ENCODE results near the gene SPPL3.

SPPL3 gene

DNA sequence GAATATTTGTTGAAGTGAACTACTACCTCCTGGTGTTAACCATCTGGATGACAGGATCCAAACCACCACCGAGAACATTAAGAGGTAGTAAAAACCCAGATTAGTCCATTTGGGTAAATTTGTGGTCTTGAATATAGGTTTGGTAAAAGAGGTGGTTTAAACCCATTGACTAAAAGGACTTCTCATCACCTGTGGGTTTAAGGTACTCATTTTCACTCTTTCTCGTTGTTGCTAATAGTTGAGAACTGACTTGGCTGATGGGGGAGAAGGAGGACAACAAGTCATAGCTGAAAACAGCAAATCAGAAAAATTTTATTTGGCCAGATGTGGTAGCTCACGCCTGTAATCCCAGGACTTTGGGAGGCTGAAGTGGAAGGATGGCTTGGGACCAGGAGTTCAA is 119.4 kb downstream of the SPPL3 start:
- no peak for DNase-seq
- no peak overlapping the region for H3K4me2 ChIP-seq (ENCODE audit: low read length)

DNA sequence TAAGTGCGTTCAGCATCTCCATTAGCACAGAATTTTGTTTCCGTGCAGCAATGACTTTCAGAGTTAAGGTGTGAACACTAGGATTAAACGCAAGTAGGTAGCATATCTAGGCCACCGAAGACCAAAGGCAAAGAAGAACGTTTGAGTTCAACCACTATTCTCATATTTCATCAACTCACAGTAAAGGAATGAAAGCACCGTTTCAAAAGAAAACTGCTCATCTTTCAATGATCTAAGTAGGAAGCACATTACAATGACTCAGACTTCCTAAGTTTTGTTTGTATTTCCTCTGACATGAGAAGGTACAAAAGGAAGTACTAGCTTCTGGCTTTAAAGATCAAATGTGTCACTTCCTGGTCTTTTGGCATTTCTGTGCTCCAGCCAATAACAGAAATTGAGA is 121.0 kb downstream of the SPPL3 start:
- Histone ChIP-seq H3K4me3 (ENCODE audit: low read length) (no peak overlapping the region), H3K56ac (ENCODE audit: low read length) (no peak overlapping the region), H3K79me2 (ENCODE audit: control insufficient read depth, insufficient read depth, low read length) (no peaks in the 10 kb centered on the region), H2BK15ac (replicated peaks; ENCODE audit: low read depth) (no peak overlapping the region), H2BK5ac (ENCODE audit: low read length) (no peak overlapping the region), H3K36me3 (ENCODE audit: control insufficient read depth, insufficient read depth, low read length) (no peaks in the 10 kb centered on the region), H3K18ac (ENCODE audit: low read length) (no peak overlapping the region), H4K8ac (ENCODE audit: low read depth, low read length) (no peak overlapping the region), H3K27me3 (ENCODE audit: insufficient read depth, low read length, poor library complexity) (no peaks in the 10 kb centered on the region), H3K79me1 (ENCODE audit: low read length) (no peaks in the 10 kb centered on the region), H2AK5ac (ENCODE audit: low read length) (no peak overlapping the region), H3K4ac (ENCODE audit: low read depth, low read length) (no peak overlapping the region), H3K4me2 (ENCODE audit: low read length) (no peak overlapping the region), H3K9ac (ENCODE audit: low read length) (no peak overlapping the region), H3K4me1 (ENCODE audit: control insufficient read depth, low read depth, low read length) (no peaks in the 10 kb centered on the region), H3K27ac (ENCODE audit: low read depth, low read length) (no peak overlapping the region), H2BK120ac (ENCODE audit: low read depth, low read length) (no peak overlapping the region), H3K23ac (ENCODE audit: low read length) (no peak overlapping the region), H4K5ac (ENCODE audit: low read length) (no peak overlapping the region)
- DNase-seq = no peak
- no CpG with 5 or more reads among the region's 6 CpGs for WGBS (ENCODE audit: extremely low coverage, insufficient coverage, low lambda C conversion rate)

More for the DNA sequence above, 119.4 kb downstream of the SPPL3 start:
- Histone ChIP-seq H3K23ac (ENCODE audit: low read length) (no peak overlapping the region), H3K9ac (ENCODE audit: low read length) (no peak overlapping the region), H3K27me3 (ENCODE audit: insufficient read depth, low read length, poor library complexity) (no peaks in the 10 kb centered on the region), H2AK5ac (ENCODE audit: low read length) (no peak overlapping the region), H3K4me3 (ENCODE audit: low read length) (no peak overlapping the region), H3K36me3 (ENCODE audit: control insufficient read depth, insufficient read depth, low read length) (no peaks in the 10 kb centered on the region), H3K4ac (ENCODE audit: low read depth, low read length) (no peak overlapping the region), H3K79me2 (ENCODE audit: control insufficient read depth, insufficient read depth, low read length) (no peaks in the 10 kb centered on the region), H3K4me1 (ENCODE audit: control insufficient read depth, low read depth, low read length) (no peaks in the 10 kb centered on the region), H4K8ac (ENCODE audit: low read depth, low read length) (no peak overlapping the region), H3K27ac (ENCODE audit: low read depth, low read length) (no peak overlapping the region), H2BK15ac (replicated peaks; ENCODE audit: low read depth) (no peak overlapping the region), H3K56ac (ENCODE audit: low read length) (no peak overlapping the region), H4K5ac (ENCODE audit: low read length) (no peak overlapping the region), H2BK120ac (ENCODE audit: low read depth, low read length) (no peak overlapping the region), H3K18ac (ENCODE audit: low read length) (no peak overlapping the region), H3K79me1 (ENCODE audit: low read length) (no peaks in the 10 kb centered on the region), H2BK5ac (ENCODE audit: low read length) (no peak overlapping the region)
- WGBS (ENCODE audit: extremely low coverage, insufficient coverage, low lambda C conversion rate) = no CpG with 5 or more reads among the region's 3 CpGs

DNA sequence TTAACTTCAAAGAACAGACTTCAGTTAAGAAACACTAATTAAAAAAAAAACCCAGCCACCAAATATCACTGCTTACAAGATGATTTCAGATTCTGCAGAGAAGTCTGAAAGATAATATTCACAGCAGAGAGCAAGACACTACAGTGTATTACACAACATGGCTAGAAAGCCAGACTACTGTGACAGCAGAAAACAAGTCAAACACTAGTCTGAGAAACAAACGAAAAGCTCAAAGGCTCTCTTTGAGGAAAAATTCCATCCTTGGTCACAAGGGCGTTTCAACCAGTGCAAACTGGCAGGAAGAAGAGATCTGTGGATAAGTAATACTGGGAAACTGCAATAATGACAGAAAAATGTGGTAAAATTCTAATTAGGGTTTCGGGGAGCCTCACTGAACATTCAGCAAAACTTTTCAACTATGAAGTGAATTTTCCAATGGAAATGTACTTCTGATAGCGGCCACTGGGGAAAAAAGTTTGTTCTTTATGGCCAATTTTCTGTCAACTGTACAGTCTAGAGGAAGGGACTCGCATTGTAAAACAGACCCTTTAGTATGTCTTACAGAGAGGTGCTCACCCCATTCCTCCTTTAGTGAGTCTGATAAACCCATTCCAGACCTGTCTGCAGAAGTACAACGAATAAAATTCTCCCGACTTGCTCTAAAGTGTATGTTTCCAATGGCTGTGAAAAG is 128.2 kb downstream of the SPPL3 start:
- Histone ChIP-seq H3K79me2 (ENCODE audit: control insufficient read depth, insufficient read depth, low read length) (no peaks in the 10 kb centered on the region), H3K79me1 (ENCODE audit: low read length) (no peaks in the 10 kb centered on the region), H3K27me3 (ENCODE audit: insufficient read depth, low read length, poor library complexity) (no peaks in the 10 kb centered on the region), H3K4me3 (ENCODE audit: low read length) (no peak overlapping the region), H3K23ac (ENCODE audit: low read length) (no peak overlapping the region), H4K5ac (ENCODE audit: low read length) (no peak overlapping the region), H2BK5ac (ENCODE audit: low read length) (no peak overlapping the region), H3K4ac (ENCODE audit: low read depth, low read length) (no peak overlapping the region), H2AK5ac (ENCODE audit: low read length) (no peak overlapping the region), H2BK120ac (ENCODE audit: low read depth, low read length) (no peak overlapping the region), H3K27ac (ENCODE audit: low read depth, low read length) (no peak overlapping the region), H3K36me3 (ENCODE audit: control insufficient read depth, insufficient read depth, low read length) (no peaks in the 10 kb centered on the region), H3K4me2 (ENCODE audit: low read length) (no peak overlapping the region), H2BK15ac (replicated peaks; ENCODE audit: low read depth) (no peak overlapping the region), H3K4me1 (ENCODE audit: control insufficient read depth, low read depth, low read length) (no peaks in the 10 kb centered on the region), H4K8ac (ENCODE audit: low read depth, low read length) (no peak overlapping the region), H3K18ac (ENCODE audit: low read length) (no peak overlapping the region), H3K9ac (ENCODE audit: low read length) (no peak overlapping the region), H3K56ac (ENCODE audit: low read length) (no peak overlapping the region)
- no peak for DNase-seq
- WGBS (ENCODE audit: extremely low coverage, insufficient coverage, low lambda C conversion rate) = no CpG with 5 or more reads among the region's 7 CpGs

DNA sequence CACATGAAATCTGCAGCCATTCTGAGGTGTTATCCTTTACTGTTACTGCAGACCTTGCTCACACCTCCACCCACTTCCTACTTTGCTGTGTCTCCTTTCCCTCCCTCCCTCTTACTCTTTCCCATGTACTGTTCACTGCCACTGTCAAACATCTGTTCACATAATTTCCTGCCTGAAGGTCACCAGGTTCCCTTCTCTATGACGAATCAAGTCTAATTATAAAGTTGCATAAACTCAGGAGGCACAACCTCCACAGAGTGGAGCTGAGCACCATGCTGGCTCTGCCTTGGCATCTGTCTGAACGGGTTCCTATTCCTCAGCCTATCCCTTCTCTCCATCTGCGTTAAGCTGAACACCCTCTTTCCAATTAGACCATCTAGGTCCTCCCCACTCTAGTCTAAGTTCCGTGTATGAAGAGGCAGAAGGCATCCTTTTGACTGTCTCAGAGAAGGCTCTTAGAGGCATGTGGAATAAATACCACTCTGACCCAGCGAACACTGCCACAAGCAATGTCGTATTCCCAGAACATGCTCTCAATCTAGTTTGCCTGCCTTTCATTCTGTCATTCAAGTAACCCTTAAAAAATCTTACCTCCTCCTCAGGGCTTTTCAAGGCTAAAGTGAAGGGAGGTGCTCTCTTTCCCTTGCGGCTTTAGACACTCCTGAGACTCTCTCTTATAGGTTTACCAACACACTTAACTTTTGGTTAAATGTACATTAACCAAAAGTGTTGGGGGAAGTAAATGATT is 129.8 kb downstream of the SPPL3 start:
- H3K56ac ChIP-seq (ENCODE audit: low read length) = no peak overlapping the region
- no peak overlapping the region for H3K23ac ChIP-seq (ENCODE audit: low read length)
- no peak overlapping the region for H4K5ac ChIP-seq (ENCODE audit: low read length)
- no peak overlapping the region for H3K27ac ChIP-seq (ENCODE audit: low read depth, low read length)
- H3K79me2 ChIP-seq (ENCODE audit: control insufficient read depth, insufficient read depth, low read length) = no peaks in the 10 kb centered on the region
- H2AK5ac ChIP-seq (ENCODE audit: low read length) = no peak overlapping the region
- H3K9ac ChIP-seq (ENCODE audit: low read length) = no peak overlapping the region
- no peak overlapping the region for H3K18ac ChIP-seq (ENCODE audit: low read length)
- no CpG with 5 or more reads among the region's 7 CpGs for WGBS (ENCODE audit: extremely low coverage, insufficient coverage, low lambda C conversion rate)
- H3K27me3 ChIP-seq (ENCODE audit: insufficient read depth, low read length, poor library complexity) = no peaks in the 10 kb centered on the region
- H3K4me1 ChIP-seq (ENCODE audit: control insufficient read depth, low read depth, low read length) = no peaks in the 10 kb centered on the region
- H3K79me1 ChIP-seq (ENCODE audit: low read length) = no peaks in the 10 kb centered on the region
- H3K4me3 ChIP-seq (ENCODE audit: low read length) = no peak overlapping the region
- no peaks in the 10 kb centered on the region for H3K36me3 ChIP-seq (ENCODE audit: control insufficient read depth, insufficient read depth, low read length)
- no peak overlapping the region for H2BK15ac ChIP-seq (replicated peaks; ENCODE audit: low read depth)
- H3K4ac ChIP-seq (ENCODE audit: low read depth, low read length) = no peak overlapping the region
- DNase-seq = no peak
- H4K8ac ChIP-seq (ENCODE audit: low read depth, low read length) = no peak overlapping the region
- H2BK5ac ChIP-seq (ENCODE audit: low read length) = no peak overlapping the region
- no peak overlapping the region for H2BK120ac ChIP-seq (ENCODE audit: low read depth, low read length)
- H3K4me2 ChIP-seq (ENCODE audit: low read length) = no peak overlapping the region

DNA sequence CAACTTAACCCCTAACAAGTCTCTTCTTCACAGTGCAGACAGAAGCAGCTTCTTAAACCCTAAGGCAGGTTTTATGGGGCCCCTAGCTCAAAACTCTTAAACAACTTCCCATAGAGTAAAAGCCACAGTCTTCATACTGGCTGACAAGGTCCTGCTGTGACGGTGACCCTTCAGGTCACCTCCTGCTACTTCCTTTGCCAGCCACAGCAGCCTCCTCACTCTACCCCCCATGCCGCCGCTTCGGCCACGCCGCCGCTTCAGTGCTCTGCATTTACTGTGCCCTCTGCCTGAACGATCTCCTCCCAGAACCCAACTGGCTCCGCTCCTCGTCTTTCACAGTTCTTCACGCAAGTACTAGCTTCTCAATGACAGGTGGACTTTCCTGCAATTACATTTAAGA is 133.1 kb downstream of the SPPL3 start:
- H2AK5ac ChIP-seq (ENCODE audit: low read length) = no peak overlapping the region
- no peak overlapping the region for H3K56ac ChIP-seq (ENCODE audit: low read length)
- H3K79me1 ChIP-seq (ENCODE audit: low read length) = no peaks in the 10 kb centered on the region
- H2BK120ac ChIP-seq (ENCODE audit: low read depth, low read length) = no peak overlapping the region
- no peak overlapping the region for H3K4me2 ChIP-seq (ENCODE audit: low read length)
- WGBS (ENCODE audit: extremely low coverage, insufficient coverage, low lambda C conversion rate) = no CpG with 5 or more reads among the region's 11 CpGs
- no peak overlapping the region for H2BK5ac ChIP-seq (ENCODE audit: low read length)
- no peak overlapping the region for H2BK15ac ChIP-seq (replicated peaks; ENCODE audit: low read depth)
- H3K23ac ChIP-seq (ENCODE audit: low read length) = no peak overlapping the region
- no peak overlapping the region for H3K27ac ChIP-seq (ENCODE audit: low read depth, low read length)
- H3K27me3 ChIP-seq (ENCODE audit: insufficient read depth, low read length, poor library complexity) = no peaks in the 10 kb centered on the region
- H3K4ac ChIP-seq (ENCODE audit: low read depth, low read length) = no peak overlapping the region
- no peaks in the 10 kb centered on the region for H3K4me1 ChIP-seq (ENCODE audit: control insufficient read depth, low read depth, low read length)
- H3K4me3 ChIP-seq (ENCODE audit: low read length) = no peak overlapping the region
- H3K18ac ChIP-seq (ENCODE audit: low read length) = no peak overlapping the region
- peaks cover 5% of the 10 kb centered on the region for H3K36me3 ChIP-seq (ENCODE audit: control insufficient read depth, insufficient read depth, low read length)
- H4K5ac ChIP-seq (ENCODE audit: low read length) = no peak overlapping the region
- no peak for DNase-seq
- no peaks in the 10 kb centered on the region for H3K79me2 ChIP-seq (ENCODE audit: control insufficient read depth, insufficient read depth, low read length)
- no peak overlapping the region for H4K8ac ChIP-seq (ENCODE audit: low read depth, low read length)
- H3K9ac ChIP-seq (ENCODE audit: low read length) = no peak overlapping the region
